ENCODE measurements around the gene CCDC154. TPM values are rescaled to one million over a fixed set of nuclear protein-coding genes. Genes with fewer than 3 reads are reported as not detected.
"Not testable (repeated sequence)": the region's sequence is repeated elsewhere in the genome, so short reads cannot be mapped to it uniquely, and the experiment has no call there.

Gene CCDC154
- total RNA-seq, 2 experiments from 2014 or later = 0.85 to 1.1 TPM

GRCh38 chr16:1443403-1443973 is 868 bp downstream of the CCDC154 start:
- Histone ChIP-seq H3K9me3 (ENCODE audit: low read length) (no peaks in the 10 kb centered on the region), H3K36me3 (ENCODE audit: insufficient read depth, low read length) (no peaks in the 10 kb centered on the region), H4K20me1 (ENCODE audit: insufficient read depth, low read length) (no peaks in the 10 kb centered on the region), H3K4me2 (ENCODE audit: low read length) (no peak overlapping the region), H3K4me3 (ENCODE audit: low read depth, low read length, poor library complexity, severe bottlenecking) (no peak overlapping the region), H3K4me1 (ENCODE audit: insufficient read depth, low read length, poor library complexity, severe bottlenecking) (no peaks in the 10 kb centered on the region), H3K79me2 (ENCODE audit: insufficient read depth, low read depth, low read length) (no peaks in the 10 kb centered on the region), H2AFZ (ENCODE audit: low read length) (no peak overlapping the region), H3K9me2 (ENCODE audit: insufficient read depth, low read length) (no peaks in the 10 kb centered on the region), H3K27ac (ENCODE audit: low read depth, low read length, poor library complexity, severe bottlenecking) (no peak overlapping the region)
- BruUV-seq (replicated peaks) = no TSS peak
- ChIA-PET CTCF (ENCODE audit: unreplicated experiment) (interaction anchor here (0.5 kb wide), 1 partner anchor 36 kb away, joined by 4 read pairs; no protein-coding TSS in a partner anchor), POLR2A (no interaction called here)
- DNase-seq (ENCODE audit: low spot score) = no peak
- intact Hi-C loops (cut with micrococcal nuclease; ENCODE audit: unreplicated experiment) = no loop called here
- TF ChIP-seq CTCF (conservative IDR thresholded peaks at IDR 0.05; ENCODE audit: low read length) (no peak), EZH2phosphoT487 (IDR thresholded peaks at IDR 0.05; ENCODE audit: borderline replicate concordance, low read depth, low read length) (no peak)

GRCh38 chr16:1442697-1443096 is 1.7 kb downstream of the CCDC154 start:
- TF ChIP-seq EZH2phosphoT487 (IDR thresholded peaks at IDR 0.05; ENCODE audit: borderline replicate concordance, low read depth, low read length) (no peak), CTCF (conservative IDR thresholded peaks at IDR 0.05; ENCODE audit: low read length) (no peak)
- no peak overlapping the region for H3K27ac ChIP-seq (ENCODE audit: low read depth, low read length, poor library complexity, severe bottlenecking)
- CTCF ChIA-PET (ENCODE audit: unreplicated experiment) = no interaction called here
- no peak for DNase-seq (ENCODE audit: low spot score)
- H3K9me2 ChIP-seq (ENCODE audit: insufficient read depth, low read length) = no peaks in the 10 kb centered on the region
- H3K4me3 ChIP-seq (ENCODE audit: low read depth, low read length, poor library complexity, severe bottlenecking) = no peak overlapping the region
- H3K4me1 ChIP-seq (ENCODE audit: insufficient read depth, low read length, poor library complexity, severe bottlenecking) = no peaks in the 10 kb centered on the region
- no peak overlapping the region for H3K4me2 ChIP-seq (ENCODE audit: low read length)
- intact Hi-C loops (cut with micrococcal nuclease; ENCODE audit: unreplicated experiment) = no loop called here
- no peaks in the 10 kb centered on the region for H3K79me2 ChIP-seq (ENCODE audit: insufficient read depth, low read depth, low read length)
- no peaks in the 10 kb centered on the region for H4K20me1 ChIP-seq (ENCODE audit: insufficient read depth, low read length)
- H2AFZ ChIP-seq (ENCODE audit: low read length) = no peak overlapping the region
- H3K36me3 ChIP-seq (ENCODE audit: insufficient read depth, low read length) = no peaks in the 10 kb centered on the region
- no peaks in the 10 kb centered on the region for H3K9me3 ChIP-seq (ENCODE audit: low read length)
- POLR2A ChIA-PET = no interaction called here
- no TSS peak for BruUV-seq (replicated peaks)

DNA sequence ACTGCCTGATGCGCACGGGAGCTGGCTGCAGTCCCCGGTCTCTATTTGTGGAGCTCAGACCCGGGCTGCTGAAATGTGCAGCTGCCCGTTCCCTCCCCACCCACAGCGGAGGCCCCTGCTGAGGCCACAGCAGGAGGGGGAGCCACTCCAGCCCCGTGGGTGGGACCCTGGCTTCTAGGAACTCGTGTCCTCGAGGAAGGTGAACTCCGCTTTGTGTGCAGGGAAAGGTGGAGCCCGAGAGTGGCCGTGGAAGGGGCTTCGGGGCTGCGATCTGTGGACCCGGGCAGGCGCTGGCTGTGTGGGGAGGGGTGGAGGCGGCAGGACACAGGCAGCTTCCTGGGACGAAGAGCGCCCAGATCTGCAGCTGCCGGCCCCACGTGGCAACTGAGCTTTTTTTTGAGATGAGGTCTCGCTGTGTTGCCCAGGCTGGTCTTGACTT is 2.9 kb downstream of the CCDC154 start:
- CTCF ChIA-PET (ENCODE audit: unreplicated experiment) = no interaction called here
- no peak for TF ChIP-seq CTCF (conservative IDR thresholded peaks at IDR 0.05; ENCODE audit: low read length)
- no peak for TF ChIP-seq EZH2phosphoT487 (IDR thresholded peaks at IDR 0.05; ENCODE audit: borderline replicate concordance, low read depth, low read length)

GRCh38 chr16:1439699-1440074 is 4.7 kb downstream of the CCDC154 start:
- H3K4me1 ChIP-seq (ENCODE audit: insufficient read depth, low read length, poor library complexity, severe bottlenecking); POLR2A ChIA-PET; CTCF ChIA-PET (ENCODE audit: unreplicated experiment); H3K4me3 ChIP-seq (ENCODE audit: low read depth, low read length, poor library complexity, severe bottlenecking); H3K9me3 ChIP-seq (ENCODE audit: low read length); H3K36me3 ChIP-seq (ENCODE audit: insufficient read depth, low read length); DNase-seq (ENCODE audit: low spot score); intact Hi-C loops (cut with micrococcal nuclease; ENCODE audit: unreplicated experiment); H3K79me2 ChIP-seq (ENCODE audit: insufficient read depth, low read depth, low read length); BruUV-seq (replicated peaks); H3K9me2 ChIP-seq (ENCODE audit: insufficient read depth, low read length); H3K27ac ChIP-seq (ENCODE audit: low read depth, low read length, poor library complexity, severe bottlenecking); H2AFZ ChIP-seq (ENCODE audit: low read length); H3K4me2 ChIP-seq (ENCODE audit: low read length); H4K20me1 ChIP-seq (ENCODE audit: insufficient read depth, low read length): not testable (repeated sequence)

More for the DNA sequence above, 2.9 kb downstream of the CCDC154 start:
- H3K9me3 ChIP-seq (ENCODE audit: low read length) = no peaks in the 10 kb centered on the region
- POLR2A ChIA-PET = no interaction called here
- H3K36me3 ChIP-seq (ENCODE audit: insufficient read depth, low read length) = no peaks in the 10 kb centered on the region
- no peaks in the 10 kb centered on the region for H3K9me2 ChIP-seq (ENCODE audit: insufficient read depth, low read length)
- no peaks in the 10 kb centered on the region for H4K20me1 ChIP-seq (ENCODE audit: insufficient read depth, low read length)
- no peak for DNase-seq (ENCODE audit: low spot score)
- intact Hi-C loops (cut with micrococcal nuclease; ENCODE audit: unreplicated experiment) = no loop called here
- no TSS peak for BruUV-seq (replicated peaks)
- no peak overlapping the region for H3K27ac ChIP-seq (ENCODE audit: low read depth, low read length, poor library complexity, severe bottlenecking)
- H3K4me3 ChIP-seq (ENCODE audit: low read depth, low read length, poor library complexity, severe bottlenecking) = no peak overlapping the region
- no peak overlapping the region for H3K4me2 ChIP-seq (ENCODE audit: low read length)
- H3K79me2 ChIP-seq (ENCODE audit: insufficient read depth, low read depth, low read length) = no peaks in the 10 kb centered on the region
- no peaks in the 10 kb centered on the region for H3K4me1 ChIP-seq (ENCODE audit: insufficient read depth, low read length, poor library complexity, severe bottlenecking)
- no peak overlapping the region for H2AFZ ChIP-seq (ENCODE audit: low read length)
